HG03045 (cell line): Measurements from ENCODE around the gene MRPL32.

ENCODE experiments used
- ATAC-seq: cut with Tn5 transposase; IDR thresholded peaks from one replicate; pipeline ENCODE4 v1.9.1; 2021; ENCODE audit warnings: mild to moderate bottlenecking, moderate library complexity; ENCODE audit not compliant: unreplicated experiment

The MRPL32 gene

GRCh38 chr7:42964293-42964692, 32.1 kb downstream of the MRPL32 start:
- ATAC-seq = no peak

GRCh38 chr7:42964849-42965805, 33.0 kb downstream of the MRPL32 start:
- ATAC-seq = no peak

- no peak for ATAC-seq
Observed at GRCh38 chr7:42967391-42967790, 35.2 kb downstream of the MRPL32 start.

- no peak for ATAC-seq
Observed at GRCh38 chr7:42972699-42973500, 40.7 kb downstream of the MRPL32 start.

GRCh38 chr7:42976371-42976770, 44.2 kb downstream of the MRPL32 start:
- no peak for ATAC-seq

- ATAC-seq = no peak
Observed at GRCh38 chr7:42978496-42978895, 46.3 kb downstream of the MRPL32 start.

- ATAC-seq = no peak
Observed at GRCh38 chr7:42980084-42980483, 47.9 kb downstream of the MRPL32 start.

GRCh38 chr7:42980514-42980913, 48.3 kb downstream of the MRPL32 start:
- ATAC-seq = no peak

- ATAC-seq = no peak
Observed at GRCh38 chr7:42981601-42982000, 49.4 kb downstream of the MRPL32 start.

- ATAC-seq = no peak
Observed at GRCh38 chr7:42982604-42983115, 50.5 kb downstream of the MRPL32 start.

- no peak for ATAC-seq
Observed at GRCh38 chr7:42984137-42984536, 52.0 kb downstream of the MRPL32 start.

- no peak for ATAC-seq
Observed at GRCh38 chr7:42986213-42986612, 54.0 kb downstream of the MRPL32 start.

GRCh38 chr7:42986781-42987248, 54.6 kb downstream of the MRPL32 start:
- no peak for ATAC-seq
